HAP-1 (cell line): Measurements from ENCODE around the gene NFE2.
"Not testable (repeated sequence)": the region's sequence is repeated elsewhere in the genome, so short reads cannot be mapped to it uniquely, and the experiment has no call there.

Source experiments
- DNase-seq, 2 experiments: peaks; one replicate each; pipeline ENCODE4 v3.0.0-alpha.2; 2016 to 2020; ENCODE audit warnings: low spot score in 2 of 2
- H3K27me3 ChIP-seq: fragments of 250-450 bp; sonication (Bioruptor Pico); 2 replicates; pipeline ENCODE4 v1.5.1; 2020; ENCODE audit warnings: low read depth, mild to moderate bottlenecking, moderate library complexity
- H3K36me3 ChIP-seq: fragments of 250-450 bp; sonication (Bioruptor Pico); replicated peaks from 2 replicates; pipeline ENCODE4 v1.5.1; 2020; ENCODE audit warnings: mild to moderate bottlenecking
- H3K4me1 ChIP-seq: fragments of 250-450 bp; sonication (Bioruptor Pico); 2 replicates; pipeline ENCODE4 v1.5.1; 2020; ENCODE audit warnings: mild to moderate bottlenecking
- H3K4me3 ChIP-seq: fragments of 250-450 bp; sonication (Bioruptor Pico); 2 replicates; pipeline ENCODE4 v1.5.1; 2020; ENCODE audit warnings: mild to moderate bottlenecking, moderate library complexity
- H3K9me3 ChIP-seq: fragments of 250-450 bp; sonication (Bioruptor Pico); 2 replicates; pipeline ENCODE4 v1.5.1; 2020; ENCODE audit warnings: mild to moderate bottlenecking, moderate library complexity
- in situ Hi-C: fragments of 300-500 bp; cut with MboI; formaldehyde crosslinking; loops from 3 replicates; pipeline ENCODE4 v1.14.3; 2020; ENCODE audit warnings: low sequenced_read_pairs, inconsistent platforms, mixed read lengths

Gene NFE2

DNA sequence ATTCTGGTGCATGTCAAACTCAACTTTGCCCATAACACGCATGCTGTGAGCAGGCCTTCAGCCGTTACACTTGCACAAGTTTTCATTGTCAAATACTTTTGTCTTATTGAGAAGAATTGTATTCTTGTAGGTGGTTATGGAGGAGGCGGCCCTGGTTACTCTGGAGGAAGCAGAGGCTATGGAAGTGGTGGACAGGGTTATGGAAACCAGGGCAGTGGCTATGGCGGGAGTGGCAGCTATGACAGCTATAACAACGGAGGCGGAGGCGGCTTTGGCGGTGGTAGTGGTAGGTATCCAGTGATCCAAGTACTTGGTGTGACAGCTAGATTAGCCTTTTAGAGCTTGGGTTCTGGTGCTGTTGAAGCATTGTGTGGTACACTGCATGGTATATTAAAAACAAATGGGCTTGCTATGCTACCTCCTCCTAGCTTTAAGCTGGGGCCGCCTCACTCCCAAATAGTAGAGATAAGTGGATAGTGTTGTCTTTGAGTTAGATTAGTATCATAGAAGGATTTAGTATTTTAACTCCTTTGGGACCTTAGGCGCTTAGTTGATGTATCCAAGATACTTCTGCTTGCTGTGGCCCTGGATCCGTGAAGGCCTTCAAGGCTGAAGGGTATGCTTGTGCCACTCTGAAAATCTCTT, 17.7 kb downstream of the NFE2 start:
- in situ Hi-C loops: loop anchor here (25.0 kb wide), 1 partner anchor 1829 kb away; the partner anchor contains the start of genes PA2G4, RPL41 and ZC3H10
- DNase-seq: peak in 1 of 2 experiments; percentile 60
- no peaks in the 10 kb centered on the region for H3K9me3 ChIP-seq
- H3K4me3 ChIP-seq: peak overlapping the region; percentile 82
- no peaks in the 10 kb centered on the region for H3K27me3 ChIP-seq
- peaks cover 21% of the 10 kb centered on the region for H3K4me1 ChIP-seq
- peaks cover 79% of the 10 kb centered on the region for H3K36me3 ChIP-seq

DNA sequence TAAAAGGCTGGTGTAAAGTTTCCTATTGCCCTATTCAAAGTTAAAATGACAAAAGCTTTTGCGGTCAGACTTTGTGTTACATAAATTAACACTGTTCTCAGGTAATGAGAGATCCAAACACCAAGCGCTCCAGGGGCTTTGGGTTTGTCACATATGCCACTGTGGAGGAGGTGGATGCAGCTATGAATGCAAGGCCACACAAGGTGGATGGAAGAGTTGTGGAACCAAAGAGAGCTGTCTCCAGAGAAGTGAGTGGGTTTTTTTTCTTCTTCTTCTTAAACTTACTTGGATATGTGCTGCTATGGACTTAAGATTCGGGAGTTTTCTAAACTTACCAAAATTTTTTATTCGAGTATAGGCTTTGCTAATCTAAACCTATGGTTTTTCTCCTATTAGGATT, 19.1 kb downstream of the NFE2 start:
- H3K9me3 ChIP-seq, DNase-seq, H3K27me3 ChIP-seq: not testable (repeated sequence)
- peaks cover 69% of the 10 kb centered on the region for H3K36me3 ChIP-seq
- peaks cover 27% of the 10 kb centered on the region for H3K4me1 ChIP-seq
- in situ Hi-C loops: loop anchor here (25.0 kb wide), 1 partner anchor 1831 kb away; the partner anchor contains the start of genes PA2G4, RPL41 and ZC3H10
- peak overlapping the region; percentile 82 for H3K4me3 ChIP-seq

DNA sequence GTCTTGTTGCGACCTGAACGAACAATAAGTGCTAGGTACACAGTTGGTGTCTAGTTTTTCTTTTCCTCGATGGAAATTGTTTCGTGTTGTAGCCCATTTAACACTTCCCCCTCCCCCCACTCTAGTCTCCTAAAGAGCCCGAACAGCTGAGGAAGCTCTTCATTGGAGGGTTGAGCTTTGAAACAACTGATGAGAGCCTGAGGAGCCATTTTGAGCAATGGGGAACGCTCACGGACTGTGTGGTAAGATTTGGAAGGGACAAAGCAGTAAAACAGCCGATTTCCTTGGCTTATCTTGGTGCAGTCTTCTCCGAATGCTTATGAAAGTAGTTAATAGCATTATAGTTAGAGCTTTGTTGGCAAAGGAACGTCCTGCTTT, 19.6 kb downstream of the NFE2 start:
- Histone ChIP-seq H3K4me1 (peaks cover 29% of the 10 kb centered on the region), H3K36me3 (peaks cover 66% of the 10 kb centered on the region)

DNA sequence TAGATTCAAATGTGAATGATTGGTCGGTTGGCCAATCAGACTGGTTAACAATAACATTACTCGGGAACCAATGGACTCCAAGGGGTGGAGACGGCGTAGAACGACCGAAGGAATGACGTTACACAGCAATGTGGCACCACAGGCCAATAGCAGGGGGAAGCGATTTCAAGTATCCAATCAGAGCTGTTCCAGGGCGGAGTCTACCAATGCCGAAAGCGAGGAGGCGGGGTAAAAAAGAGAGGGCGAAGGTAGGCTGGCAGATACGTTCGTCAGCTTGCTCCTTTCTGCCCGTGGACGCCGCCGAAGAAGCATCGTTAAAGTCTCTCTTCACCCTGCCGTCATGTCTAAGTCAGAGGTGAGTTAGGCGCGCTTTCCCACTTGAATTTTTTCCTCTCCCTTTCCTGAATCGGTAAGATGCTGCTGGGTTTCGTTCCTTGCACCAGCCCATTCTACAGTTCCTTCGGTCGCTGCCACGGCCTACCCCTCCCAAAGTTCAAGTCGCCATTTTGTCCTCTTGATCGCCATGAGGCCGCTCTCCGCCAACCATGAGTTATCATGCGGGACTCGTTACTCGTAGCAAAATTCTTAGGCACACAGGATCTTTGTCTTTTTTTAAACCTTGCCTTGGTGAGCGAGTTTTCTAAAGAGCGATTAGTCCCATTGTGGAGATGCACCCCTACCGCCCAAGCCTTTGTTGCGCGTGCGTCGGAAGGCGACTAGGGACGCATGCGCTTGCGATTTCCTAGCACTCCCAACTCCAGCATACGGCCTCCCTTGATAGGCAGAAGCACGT, 20.2 kb downstream of the NFE2 start, which contains the start of gene HNRNPA1:
HNRNPA1 (plus strand) TSS at position 259 of the 793 bp plus-strand sequence; CDS start at position 341, 82 bp downstream.
- H3K36me3 ChIP-seq: peaks cover 64% of the 10 kb centered on the region
- H3K4me3 ChIP-seq: peak within 1 kb of the TSS; percentile 82
- in situ Hi-C loops: loop anchor here (25.0 kb wide), 1 partner anchor 1832 kb away; the partner anchor contains the start of genes PA2G4, RPL41 and ZC3H10
- H3K27me3 ChIP-seq: no peaks in the 10 kb centered on the region
- H3K4me1 ChIP-seq: peaks cover 29% of the 10 kb centered on the region
- H3K9me3 ChIP-seq: no peaks in the 10 kb centered on the region
- DNase-seq: peak; percentile 98 to 99

More for the DNA sequence above, 19.6 kb downstream of the NFE2 start:
- in situ Hi-C loops: loop anchor here (25.0 kb wide), 1 partner anchor 1831 kb away; the partner anchor contains the start of genes PA2G4, RPL41 and ZC3H10
- peak in 1 of 2 experiments; percentile 59 for DNase-seq
- peak overlapping the region; percentile 82 for H3K4me3 ChIP-seq
- H3K9me3 ChIP-seq, H3K27me3 ChIP-seq: not testable (repeated sequence)

DNA sequence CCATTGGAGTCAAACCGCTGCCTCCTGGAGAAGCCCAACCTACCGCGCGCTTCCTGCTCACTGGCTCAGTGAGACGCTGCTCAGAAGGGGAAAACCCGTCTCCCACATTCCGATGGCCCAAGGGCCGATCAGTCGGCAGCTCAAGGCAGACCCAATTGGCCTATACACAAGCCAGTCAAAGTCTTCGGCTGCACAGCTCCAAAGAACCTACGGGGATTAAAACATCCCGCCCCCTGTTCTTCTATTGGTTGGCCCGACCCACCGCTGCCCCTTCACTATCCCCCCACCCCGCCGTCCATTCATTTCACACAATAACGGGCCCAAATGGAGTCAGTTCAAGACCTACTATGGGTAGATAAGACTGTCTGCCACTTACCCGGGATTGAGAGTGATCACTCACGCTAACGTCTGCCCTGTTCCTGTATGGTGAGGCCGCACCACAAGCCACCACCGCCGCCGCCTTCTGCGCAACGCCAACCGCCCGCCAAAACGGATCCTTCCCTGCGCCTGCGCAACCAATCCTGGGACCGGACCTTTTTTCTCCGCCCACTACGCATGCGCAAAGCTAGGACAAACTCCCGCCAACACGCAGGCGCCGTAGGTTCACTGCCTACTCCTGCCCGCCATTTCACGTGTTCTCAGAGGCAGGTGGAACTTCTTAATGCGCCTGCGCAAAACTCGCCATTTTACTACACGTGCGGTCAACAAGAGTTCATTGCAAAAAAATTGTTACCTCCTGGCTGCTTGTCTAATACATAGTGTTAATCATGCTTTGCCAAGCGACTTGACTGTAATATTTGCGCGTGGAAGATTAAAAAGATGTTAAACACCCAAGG, 21.0 kb downstream of the NFE2 start, which contains the start of gene CBX5:
CBX5 (minus strand) TSS at position 491 of the 836 bp plus-strand sequence. CDS start 22,472 bp downstream, outside the sequence.
- peak; percentile 99 for DNase-seq
- Histone ChIP-seq H3K36me3 (peaks cover 55% of the 10 kb centered on the region), H3K4me3 (peak within 1 kb of the TSS; percentile 82), H3K9me3 (no peaks in the 10 kb centered on the region), H3K4me1 (peaks cover 22% of the 10 kb centered on the region), H3K27me3 (no peaks in the 10 kb centered on the region)
- in situ Hi-C loops: loop anchor here (25.0 kb wide), 1 partner anchor 1832 kb away; the partner anchor contains the start of genes PA2G4, RPL41 and ZC3H10

DNA sequence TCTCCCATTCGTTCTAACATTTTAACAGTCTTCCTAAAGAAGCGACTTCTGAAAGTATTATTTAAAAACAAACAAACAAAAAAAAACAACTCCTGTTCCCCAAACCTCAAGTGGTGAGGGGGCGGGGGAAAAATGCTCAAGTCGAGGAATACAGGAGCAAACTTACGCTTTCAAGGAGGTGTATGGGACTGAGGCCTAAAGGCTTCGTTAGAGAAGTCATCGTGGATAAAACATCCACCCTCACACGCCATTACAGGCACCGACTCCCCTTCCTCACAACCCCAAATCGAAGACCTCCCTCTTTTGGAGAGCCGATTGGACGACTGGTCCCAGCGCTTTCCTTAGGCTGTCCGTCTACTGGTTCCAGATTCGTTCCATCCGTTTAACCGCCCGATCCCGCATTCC, 21.6 kb downstream of the NFE2 start:
- in situ Hi-C loops: loop anchor here (25.0 kb wide), 1 partner anchor 1833 kb away; the partner anchor contains the start of genes PA2G4, RPL41 and ZC3H10
- no peaks in the 10 kb centered on the region for H3K9me3 ChIP-seq
- peaks cover 51% of the 10 kb centered on the region for H3K36me3 ChIP-seq
- peaks cover 21% of the 10 kb centered on the region for H3K4me1 ChIP-seq
- H3K27me3 ChIP-seq: no peaks in the 10 kb centered on the region
- no peak for DNase-seq
- peak overlapping the region; percentile 82 for H3K4me3 ChIP-seq

DNA sequence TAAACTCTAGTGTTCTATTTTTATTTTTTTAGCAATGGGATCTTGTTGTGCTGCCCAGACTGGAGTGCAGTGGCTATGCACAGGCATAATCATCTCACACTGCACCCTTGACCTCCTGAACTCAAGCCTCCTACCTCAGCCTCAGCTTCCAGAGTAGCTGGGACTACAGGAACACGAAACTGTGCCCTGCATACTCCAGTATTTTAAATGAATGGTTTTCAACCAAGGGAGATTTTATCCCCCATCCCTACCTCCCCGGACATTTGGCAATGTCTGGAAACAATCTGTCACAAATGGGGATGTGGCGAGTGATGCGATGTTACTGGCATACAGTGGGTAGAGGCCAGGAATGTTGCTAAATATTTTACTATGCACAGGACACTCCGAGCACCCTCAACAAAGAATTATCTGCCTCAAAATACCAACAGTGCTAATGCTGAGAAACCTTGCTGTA, 23.0 kb downstream of the NFE2 start:
- no peaks in the 10 kb centered on the region for H3K27me3 ChIP-seq
- H3K9me3 ChIP-seq: no peaks in the 10 kb centered on the region
- H3K36me3 ChIP-seq: peaks cover 51% of the 10 kb centered on the region
- H3K4me1 ChIP-seq: peaks cover 11% of the 10 kb centered on the region
- in situ Hi-C loops: loop anchor here (25.0 kb wide), 1 partner anchor 1834 kb away; the partner anchor contains the start of genes PA2G4, RPL41 and ZC3H10
- peak overlapping the region; percentile 82 for H3K4me3 ChIP-seq
- no peak for DNase-seq

DNA sequence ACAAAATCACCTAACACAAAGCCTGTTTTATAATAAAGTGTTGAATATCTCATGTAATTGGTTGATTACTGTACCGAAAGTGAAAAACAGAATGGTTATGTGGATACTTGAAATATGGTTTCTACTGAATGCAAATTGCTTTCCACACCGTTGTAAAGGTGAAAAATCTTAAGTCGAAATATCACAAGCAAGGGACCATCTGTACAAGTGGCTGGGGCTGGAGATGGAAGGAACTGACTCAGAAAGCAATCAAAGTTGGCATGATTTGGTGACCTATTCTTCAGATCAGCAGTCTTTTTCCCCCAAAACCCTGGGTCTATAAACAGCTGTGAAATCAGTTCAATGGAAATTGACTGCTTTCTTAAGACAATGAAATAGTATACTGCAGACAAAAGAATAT, 24.4 kb downstream of the NFE2 start:
- Histone ChIP-seq H3K4me3 (no peak overlapping the region), H3K36me3 (peaks cover 45% of the 10 kb centered on the region), H3K9me3 (no peaks in the 10 kb centered on the region), H3K27me3 (no peaks in the 10 kb centered on the region), H3K4me1 (peaks cover 8% of the 10 kb centered on the region)
- no peak for DNase-seq
- in situ Hi-C loops: loop anchor here (25.0 kb wide), 1 partner anchor 1836 kb away; the partner anchor contains the start of genes PA2G4, RPL41 and ZC3H10

DNA sequence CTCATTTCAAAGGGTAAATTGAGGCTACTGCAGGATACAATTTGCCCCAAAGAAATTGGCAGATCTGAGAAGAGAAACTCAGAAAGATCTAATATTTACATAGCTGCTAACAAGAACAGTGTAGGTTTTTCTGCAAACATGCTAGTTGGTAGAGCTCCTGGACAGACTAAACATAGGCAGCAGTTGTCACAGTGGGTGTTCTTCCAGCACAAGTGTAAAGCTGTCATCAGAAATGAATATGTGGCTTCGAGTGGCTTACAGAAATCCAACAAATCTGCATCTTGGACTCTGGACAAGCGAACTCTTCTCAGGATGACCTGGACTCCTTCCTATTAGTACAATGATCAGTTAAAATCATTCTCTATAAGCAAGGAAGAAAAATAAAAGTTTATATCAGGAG, 26.8 kb downstream of the NFE2 start:
- in situ Hi-C loops: no loop called here

DNA sequence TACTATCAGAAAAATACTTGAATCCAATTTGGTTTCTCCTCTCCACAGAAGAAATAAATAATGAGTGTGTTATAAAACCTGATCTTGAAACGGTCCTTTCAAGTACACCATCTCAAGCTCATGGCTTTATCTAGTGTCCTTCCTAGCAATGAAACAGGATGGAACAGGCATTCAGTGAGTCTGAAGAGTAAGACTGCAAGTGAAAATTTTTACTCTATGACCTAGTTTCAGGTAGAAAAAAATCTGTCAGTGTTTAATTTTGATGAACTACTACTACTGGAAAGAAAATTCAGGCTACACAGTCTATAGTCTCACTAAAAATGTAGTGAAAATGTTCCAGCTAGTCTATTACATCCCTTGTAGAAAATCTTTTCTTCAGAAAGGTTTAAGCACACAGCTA, 28.6 kb downstream of the NFE2 start:
- in situ Hi-C loops: no loop called here
- no peak for DNase-seq
- peaks cover 35% of the 10 kb centered on the region for H3K36me3 ChIP-seq
- no peak overlapping the region for H3K4me3 ChIP-seq
- no peaks in the 10 kb centered on the region for H3K9me3 ChIP-seq
- peaks cover 6% of the 10 kb centered on the region; the same call in 1 of the 2 replicates for H3K4me1 ChIP-seq
- H3K27me3 ChIP-seq: no peaks in the 10 kb centered on the region

More for the DNA sequence above, 26.8 kb downstream of the NFE2 start:
- no peak overlapping the region for H3K4me3 ChIP-seq
- peaks cover 8% of the 10 kb centered on the region for H3K4me1 ChIP-seq
- no peaks in the 10 kb centered on the region for H3K9me3 ChIP-seq
- H3K36me3 ChIP-seq: peaks cover 37% of the 10 kb centered on the region
- DNase-seq: no peak
- H3K27me3 ChIP-seq: no peaks in the 10 kb centered on the region

DNA sequence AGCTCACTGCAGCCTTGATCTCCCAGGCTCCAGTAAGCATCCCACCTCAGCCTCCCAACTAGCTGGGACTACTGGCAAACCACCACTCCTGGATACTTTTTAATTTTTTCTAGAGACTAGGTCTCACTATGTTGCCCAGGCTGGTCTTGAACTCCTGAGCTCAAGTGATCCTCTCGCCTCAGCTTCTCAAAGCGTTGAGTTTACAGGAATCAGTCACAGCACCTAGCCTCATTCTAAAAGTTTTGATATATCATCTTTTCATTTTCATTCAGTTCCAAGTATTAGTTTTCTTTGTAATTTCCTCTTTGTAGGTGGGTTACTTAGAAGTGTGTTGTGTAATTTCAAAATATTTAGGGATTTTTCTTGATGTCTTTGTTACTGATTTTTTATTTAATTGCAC, 30.5 kb downstream of the NFE2 start:
- H3K9me3 ChIP-seq: no peaks in the 10 kb centered on the region
- H3K4me1 ChIP-seq: peaks cover 13% of the 10 kb centered on the region
- H3K4me3 ChIP-seq: no peak overlapping the region
- no peak for DNase-seq
- H3K27me3 ChIP-seq: no peaks in the 10 kb centered on the region
- H3K36me3 ChIP-seq: peaks cover 30% of the 10 kb centered on the region
- in situ Hi-C loops: no loop called here

DNA sequence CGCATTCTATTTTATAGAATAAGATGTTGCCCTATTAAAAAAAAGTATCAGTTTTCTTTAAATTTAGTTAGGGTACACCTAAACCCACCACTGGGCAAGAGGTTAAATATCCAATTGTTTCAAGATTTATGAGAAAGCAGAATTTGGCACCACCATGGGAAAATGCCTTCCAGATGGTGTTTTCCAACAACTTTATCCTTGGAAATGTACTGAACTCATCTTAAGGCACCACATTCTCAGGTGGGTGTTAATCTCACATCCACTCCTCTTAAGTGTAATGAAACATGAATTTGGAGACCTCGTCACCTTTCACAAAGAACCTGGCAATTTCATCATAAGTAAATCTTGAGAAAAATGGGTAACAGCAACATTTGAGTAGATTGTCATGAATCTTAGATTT, 34.0 kb downstream of the NFE2 start:
- DNase-seq: no peak
- no peaks in the 10 kb centered on the region for H3K27me3 ChIP-seq
- peaks cover 7% of the 10 kb centered on the region; the same call in 1 of the 2 replicates for H3K36me3 ChIP-seq
- peaks cover 35% of the 10 kb centered on the region for H3K4me1 ChIP-seq
- H3K9me3 ChIP-seq: no peaks in the 10 kb centered on the region
- no peak overlapping the region for H3K4me3 ChIP-seq
- in situ Hi-C loops: no loop called here
